Muscle of back (tissue), 11 donors: Measurements from ENCODE around the gene GCSAML. TPM values are rescaled to one million over a fixed set of nuclear protein-coding genes. Genes with fewer than 3 reads are reported as not detected.

Experiments
- DNase-seq, 3 donors: peaks; one replicate each; pipeline versions ENCODE4 v3.0.0 to v3.0.0-alpha.2; 2013
- polyA plus RNA-seq, 10 donors: library from polyadenylated mRNA; unstranded; fragments of 120-200 nt; gene quantifications; one replicate each; pipeline ENCODE4 v1.2.1, GENCODE V29; 2013; ENCODE audit not compliant: insufficient read length in 10 of 10

The GCSAML gene
- polyA plus RNA-seq, 10 donors, result 0.08 to 0.36 (median 0.23) TPM

DNA sequence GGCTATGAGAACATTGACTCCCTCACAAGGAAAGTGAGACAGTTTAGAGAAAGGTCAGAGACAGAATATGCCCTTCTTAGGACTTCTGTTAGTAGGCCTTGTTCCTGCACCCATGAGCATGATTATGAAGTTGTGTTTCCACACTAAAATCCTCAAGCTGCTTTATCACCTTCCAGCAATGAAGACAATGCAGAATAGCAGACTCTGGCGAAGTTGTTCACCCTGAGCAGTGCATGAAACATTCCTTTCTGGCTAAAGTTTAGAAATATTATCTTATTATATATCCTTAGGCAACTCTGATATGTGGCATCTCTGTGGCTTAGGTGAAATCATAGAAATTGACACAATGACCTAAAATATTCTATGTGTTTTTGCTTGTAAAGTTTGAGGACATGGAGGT is 25.3 kb downstream of the GCSAML start:
- no peak for DNase-seq

DNA sequence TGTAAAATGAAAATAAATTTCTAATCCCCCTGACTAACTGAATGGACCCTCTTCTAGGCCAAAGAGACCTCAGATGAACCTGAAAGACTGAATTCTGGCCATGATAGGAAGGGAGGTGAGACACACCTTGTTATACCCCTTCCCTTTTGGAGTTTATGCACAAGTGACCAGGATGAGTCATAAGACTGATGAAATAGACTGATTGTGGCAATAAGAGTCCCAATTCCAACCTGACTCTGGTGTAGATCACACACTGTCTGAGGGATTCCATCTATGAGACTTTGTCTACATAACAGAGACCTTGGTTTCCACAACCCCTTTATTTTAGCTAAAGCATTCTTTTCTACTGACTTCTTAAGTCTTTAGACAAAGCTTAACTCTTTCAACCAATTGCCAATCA is 25.7 kb downstream of the GCSAML start:
- no peak for DNase-seq

DNA sequence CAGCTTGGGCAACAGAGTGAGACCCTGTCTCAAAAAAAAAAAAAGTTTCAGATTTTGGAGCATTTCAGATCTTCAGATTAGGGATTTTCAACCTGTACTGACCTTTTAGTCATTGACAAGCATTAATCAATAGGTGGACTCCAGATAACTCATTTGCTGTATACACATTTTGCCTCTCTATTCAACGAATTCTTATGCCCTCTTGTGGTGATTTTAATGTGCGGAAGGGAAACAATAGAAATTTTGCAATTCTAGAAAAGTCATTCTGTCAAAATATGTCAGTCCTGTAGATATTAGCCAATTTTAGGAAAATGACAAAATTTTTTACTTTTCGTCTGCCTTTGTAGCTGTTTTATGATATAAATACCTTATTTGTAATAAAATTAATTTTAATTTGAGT is 27.6 kb downstream of the GCSAML start:
- peak in 1 of 3 donors; percentile 2 for DNase-seq

DNA sequence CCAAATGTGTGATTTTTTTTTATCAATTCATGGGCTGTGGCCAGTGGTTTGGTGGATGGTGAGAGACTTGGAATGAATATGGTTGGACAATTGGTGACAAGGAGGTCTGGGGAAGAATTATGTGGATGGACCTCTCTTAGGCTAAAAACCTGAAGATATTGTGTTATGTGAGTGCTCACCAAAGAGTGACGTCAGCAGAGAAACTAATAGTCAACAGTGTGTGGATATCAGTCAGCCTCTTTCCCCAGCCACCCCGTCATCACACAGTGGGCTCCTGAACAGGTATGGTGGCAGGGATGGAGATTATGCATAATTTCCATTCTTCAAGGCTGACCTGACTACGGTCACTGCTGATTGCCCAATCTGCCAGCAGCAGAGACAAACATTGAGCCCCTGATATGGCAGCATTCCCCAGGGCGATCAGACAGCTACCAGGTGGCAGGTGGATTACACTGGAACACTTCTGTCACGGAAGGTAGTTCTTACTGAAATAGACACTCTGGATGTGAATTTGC is 30.1 kb downstream of the GCSAML start:
- no peak for DNase-seq

DNA sequence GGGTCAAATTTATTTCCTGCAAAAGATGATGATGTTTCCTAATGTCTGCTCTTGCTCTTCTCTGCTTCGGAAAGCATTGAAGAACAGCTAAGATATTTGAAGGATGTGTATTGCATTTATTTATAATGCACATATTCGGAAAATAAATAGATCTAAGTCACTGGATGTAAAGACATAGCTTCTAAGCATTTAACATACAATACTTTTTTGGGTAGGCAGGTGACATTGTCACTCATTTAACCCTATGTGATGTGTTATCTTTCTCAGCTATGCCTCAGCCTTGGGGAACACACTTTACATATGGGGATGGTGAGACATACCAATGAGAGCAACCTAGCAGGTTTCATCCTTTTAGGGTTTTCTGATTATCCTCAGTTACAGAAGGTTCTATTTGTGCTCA is 39.1 kb downstream of the GCSAML start, which contains the start of gene OR2G2:
TSS of gene OR2G2 (plus strand) at position 301 of the 400 bp plus-strand sequence. CDS start at position 301, 0 bp downstream.
- no peak for DNase-seq

DNA sequence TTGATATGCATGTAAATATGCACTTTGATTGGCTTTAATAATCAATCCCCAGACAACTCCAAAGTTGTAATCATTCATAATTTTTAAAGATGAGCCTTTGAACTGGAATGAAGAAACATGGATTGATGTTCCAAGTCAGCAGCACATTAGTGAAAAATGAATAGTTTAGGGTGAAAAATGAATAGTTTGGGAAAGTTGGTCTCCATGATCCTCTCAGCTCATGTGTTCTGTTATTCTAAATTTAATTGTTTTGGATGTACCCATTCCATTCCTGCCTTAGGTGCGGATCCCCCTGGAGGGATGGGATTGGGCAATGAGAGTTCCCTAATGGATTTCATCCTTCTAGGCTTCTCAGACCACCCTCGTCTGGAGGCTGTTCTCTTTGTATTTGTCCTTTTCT is 56.4 kb downstream of the GCSAML start, which contains the start of gene OR2G3:
TSS of gene OR2G3 (plus strand) at position 301 of the 400 bp plus-strand sequence. CDS start at position 301, 0 bp downstream.
- DNase-seq, result no peak

DNA sequence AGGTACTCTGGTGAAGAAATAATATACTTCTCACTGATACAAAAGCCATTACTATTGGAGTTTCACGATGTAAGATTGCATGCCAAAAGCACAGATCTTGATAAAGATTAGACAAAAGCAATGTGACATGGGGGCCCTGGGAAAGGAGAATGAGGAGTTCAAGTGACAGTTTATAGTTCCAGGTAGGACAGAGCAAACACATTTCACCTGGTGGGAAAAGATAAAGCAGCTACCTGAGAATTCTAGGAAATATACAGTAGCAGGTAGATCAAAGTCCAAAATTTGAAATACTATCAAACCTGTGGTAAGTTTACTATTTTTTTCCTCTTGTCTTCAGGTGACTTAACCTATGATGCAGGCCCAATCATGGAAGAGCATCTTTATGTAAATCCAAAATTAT is 64.5 kb downstream of the GCSAML start:
- no peak for DNase-seq

DNA sequence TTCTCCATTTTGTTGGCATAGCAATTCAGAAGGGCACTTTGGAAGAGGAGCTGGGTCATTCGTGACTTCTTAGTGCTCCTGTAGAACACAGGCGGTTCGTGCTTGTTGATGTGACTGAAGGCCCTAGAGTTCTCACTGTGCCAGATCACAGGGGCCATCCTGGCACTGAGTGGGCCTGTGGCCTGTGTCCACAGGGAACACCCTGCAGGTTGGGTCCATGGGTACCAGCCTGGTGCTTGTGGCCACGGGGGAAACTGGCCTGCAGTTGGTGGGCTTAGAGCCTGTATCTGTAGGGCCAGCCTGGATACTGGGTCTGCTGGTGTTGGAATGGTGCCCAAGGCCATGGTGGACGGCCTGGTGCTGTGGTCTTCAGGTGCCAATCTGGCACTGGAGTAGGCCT is 65.7 kb downstream of the GCSAML start:
- DNase-seq, result no peak

Other genes starting within 250 kb of the GCSAML start
- 10 to 100 TPM; 22.7 to 30.9 (median 27.4) TPM for gene ZNF496, start 217.3 kb upstream of the GCSAML start, polyA plus RNA-seq
- gene NLRP3, start 133.0 kb upstream of the GCSAML start, polyA plus RNA-seq, result 1 to 10 TPM in 9 of 10 donors, under 1 TPM in 1; 0.92 to 1.9 (median 1.1) TPM
- under 1 TPM in 7 of 10 donors, not detected in 3; 0.03 to 0.10 (median 0.05) TPM for gene OR2B11, start 91.0 kb upstream of the GCSAML start, polyA plus RNA-seq
- under 1 TPM; 0.04 to 0.33 (median 0.18) TPM for gene OR2C3, start 12.7 kb upstream of the GCSAML start, polyA plus RNA-seq
- gene OR2G2, start 39.2 kb downstream of the GCSAML start, polyA plus RNA-seq, result not detected
- not detected for gene OR2G3, start 56.5 kb downstream of the GCSAML start, polyA plus RNA-seq
- gene OR13G1, start 130.6 kb downstream of the GCSAML start, polyA plus RNA-seq, result not detected
- gene OR6F1, start 167.5 kb downstream of the GCSAML start, polyA plus RNA-seq, result not detected
- not detected for gene OR14K1, start 189.5 kb downstream of the GCSAML start, polyA plus RNA-seq
- not detected for gene OR14A2, start 199.0 kb downstream of the GCSAML start, polyA plus RNA-seq
- gene OR1C1, start 211.4 kb downstream of the GCSAML start, polyA plus RNA-seq, result not detected